HEK293 (cell line): ENCODE measurements around the gene PRAC2.

Source experiments
- SP3 ChIP-seq: fragments of 450-650 bp; formaldehyde crosslinking; IDR thresholded peaks from 2 replicates; pipeline ENCODE4 v1.5.1; 2016; ENCODE audit warnings: missing biosample characterization, missing genetic modification characterization
- ZNF157 ChIP-seq: fragments of 450-650 bp; formaldehyde crosslinking; IDR thresholded peaks from 2 replicates; pipeline ENCODE4 v1.5.1; 2016; ENCODE audit warnings: missing biosample characterization, missing genetic modification characterization
- TF ChIP-seq, protein P1 (sequence below): fragments of 450-650 bp; formaldehyde crosslinking; IDR thresholded peaks from 2 replicates; pipeline ENCODE4 v1.5.1; 2016; ENCODE audit warnings: missing biosample characterization, missing genetic modification characterization

- TF ChIP-seq SP3 (no peak), ZNF157 (tag by site-specific recombination) (no peak)
- TF ChIP-seq, protein P1, sequence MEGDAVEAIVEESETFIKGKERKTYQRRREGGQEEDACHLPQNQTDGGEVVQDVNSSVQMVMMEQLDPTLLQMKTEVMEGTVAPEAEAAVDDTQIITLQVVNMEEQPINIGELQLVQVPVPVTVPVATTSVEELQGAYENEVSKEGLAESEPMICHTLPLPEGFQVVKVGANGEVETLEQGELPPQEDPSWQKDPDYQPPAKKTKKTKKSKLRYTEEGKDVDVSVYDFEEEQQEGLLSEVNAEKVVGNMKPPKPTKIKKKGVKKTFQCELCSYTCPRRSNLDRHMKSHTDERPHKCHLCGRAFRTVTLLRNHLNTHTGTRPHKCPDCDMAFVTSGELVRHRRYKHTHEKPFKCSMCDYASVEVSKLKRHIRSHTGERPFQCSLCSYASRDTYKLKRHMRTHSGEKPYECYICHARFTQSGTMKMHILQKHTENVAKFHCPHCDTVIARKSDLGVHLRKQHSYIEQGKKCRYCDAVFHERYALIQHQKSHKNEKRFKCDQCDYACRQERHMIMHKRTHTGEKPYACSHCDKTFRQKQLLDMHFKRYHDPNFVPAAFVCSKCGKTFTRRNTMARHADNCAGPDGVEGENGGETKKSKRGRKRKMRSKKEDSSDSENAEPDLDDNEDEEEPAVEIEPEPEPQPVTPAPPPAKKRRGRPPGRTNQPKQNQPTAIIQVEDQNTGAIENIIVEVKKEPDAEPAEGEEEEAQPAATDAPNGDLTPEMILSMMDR (tag by site-specific recombination), result no peak
These were observed 48.0 kb downstream of the PRAC2 start for GRCh38 chr17:48770954-48771353.
